Measurements from ENCODE around the gene GPR50. TPM values are rescaled to one million over a fixed set of nuclear protein-coding genes. Genes with fewer than 3 reads are reported as not detected.

GPR50 gene
- total and polyA plus RNA-seq, 4 donors = not detected

DNA sequence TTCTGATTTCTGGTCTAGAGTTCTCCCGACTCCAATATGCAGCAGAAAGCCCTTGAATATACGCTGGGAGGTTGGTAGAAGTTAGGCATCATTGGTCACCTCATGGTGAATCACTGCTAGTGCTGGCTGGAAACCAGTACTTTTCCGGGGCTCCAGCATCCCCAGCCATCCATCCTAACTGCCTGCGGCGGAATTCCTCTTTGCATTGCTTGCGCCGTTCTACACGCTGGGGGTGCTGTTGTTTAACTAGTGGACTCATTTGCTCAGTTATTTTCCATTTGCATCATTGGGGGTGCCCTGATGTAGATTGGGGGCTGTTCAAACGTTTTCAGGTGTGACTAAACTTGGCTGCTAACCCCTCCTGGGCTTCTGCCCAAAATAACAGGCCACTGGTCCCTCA lies 23.3 kb upstream of the GPR50 start:
- Histone ChIP-seq H3K4me3 (no peak overlapping the region), H3K27ac (ENCODE audit: low read depth in 1 of 2, low read length in 1 of 2) (no peak overlapping the region), H3K4me1 (ENCODE audit: control insufficient read depth in 5 of 5, insufficient read depth in 5 of 5, low read length in 5 of 5) (no peaks in the 10 kb centered on the region), H3K27me3 (ENCODE audit: control insufficient read depth in 3 of 3, insufficient read depth in 3 of 3, low read length in 2 of 3) (no peaks in the 10 kb centered on the region), H3K9me3 (ENCODE audit: control insufficient read depth in 4 of 4, insufficient read depth in 3 of 4, low read length in 3 of 4) (no peaks in the 10 kb centered on the region), H3K9ac (ENCODE audit: insufficient read depth in 1 of 2, low read length in 2 of 2) (no peak overlapping the region), H3K36me3 (ENCODE audit: control insufficient read depth in 4 of 4, insufficient read depth in 4 of 4, low read length in 4 of 4) (no peaks in the 10 kb centered on the region)
- TF ChIP-seq, protein P1, sequence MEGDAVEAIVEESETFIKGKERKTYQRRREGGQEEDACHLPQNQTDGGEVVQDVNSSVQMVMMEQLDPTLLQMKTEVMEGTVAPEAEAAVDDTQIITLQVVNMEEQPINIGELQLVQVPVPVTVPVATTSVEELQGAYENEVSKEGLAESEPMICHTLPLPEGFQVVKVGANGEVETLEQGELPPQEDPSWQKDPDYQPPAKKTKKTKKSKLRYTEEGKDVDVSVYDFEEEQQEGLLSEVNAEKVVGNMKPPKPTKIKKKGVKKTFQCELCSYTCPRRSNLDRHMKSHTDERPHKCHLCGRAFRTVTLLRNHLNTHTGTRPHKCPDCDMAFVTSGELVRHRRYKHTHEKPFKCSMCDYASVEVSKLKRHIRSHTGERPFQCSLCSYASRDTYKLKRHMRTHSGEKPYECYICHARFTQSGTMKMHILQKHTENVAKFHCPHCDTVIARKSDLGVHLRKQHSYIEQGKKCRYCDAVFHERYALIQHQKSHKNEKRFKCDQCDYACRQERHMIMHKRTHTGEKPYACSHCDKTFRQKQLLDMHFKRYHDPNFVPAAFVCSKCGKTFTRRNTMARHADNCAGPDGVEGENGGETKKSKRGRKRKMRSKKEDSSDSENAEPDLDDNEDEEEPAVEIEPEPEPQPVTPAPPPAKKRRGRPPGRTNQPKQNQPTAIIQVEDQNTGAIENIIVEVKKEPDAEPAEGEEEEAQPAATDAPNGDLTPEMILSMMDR (IDR thresholded peaks at IDR 0.05; ENCODE audit: control extremely low read depth, extremely low read depth) = no peak
- DNase-seq = no peak
- WGBS, 2 donors = 19 to 31% methylated on average over 9 of the region's 9 CpGs
- ATAC-seq (ENCODE audit: insufficient read depth, low FRiP score) = no peak

DNA sequence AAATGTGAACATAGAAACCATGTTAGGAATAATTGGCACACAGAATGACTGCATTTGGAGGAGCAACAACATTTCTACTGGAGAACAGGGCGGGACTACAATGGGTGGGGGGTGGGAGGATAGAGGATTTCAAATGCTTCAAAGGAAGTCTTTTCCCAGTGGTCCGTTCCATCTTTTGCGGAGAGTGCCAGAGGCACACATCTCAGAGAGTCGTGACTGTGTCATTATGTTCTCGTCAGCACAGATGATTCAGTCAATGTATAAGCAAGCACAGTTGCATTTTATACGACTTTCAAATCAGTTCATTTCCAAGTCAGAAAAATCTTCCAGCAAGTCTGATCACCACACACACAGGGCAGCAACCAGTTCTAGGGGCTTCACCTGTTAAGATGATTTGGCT lies 22.7 kb upstream of the GPR50 start:
- Histone ChIP-seq H3K4me3 (no peak overlapping the region), H3K27me3 (ENCODE audit: control insufficient read depth in 3 of 3, insufficient read depth in 3 of 3, low read length in 2 of 3) (no peaks in the 10 kb centered on the region), H3K9me3 (ENCODE audit: control insufficient read depth in 4 of 4, insufficient read depth in 3 of 4, low read length in 3 of 4) (no peaks in the 10 kb centered on the region), H3K4me1 (ENCODE audit: control insufficient read depth in 5 of 5, insufficient read depth in 5 of 5, low read length in 5 of 5) (no peaks in the 10 kb centered on the region), H3K27ac (ENCODE audit: low read depth in 1 of 2, low read length in 1 of 2) (no peak overlapping the region), H3K36me3 (ENCODE audit: control insufficient read depth in 4 of 4, insufficient read depth in 4 of 4, low read length in 4 of 4) (no peaks in the 10 kb centered on the region), H3K9ac (ENCODE audit: insufficient read depth in 1 of 2, low read length in 2 of 2) (no peak overlapping the region)
- TF ChIP-seq, protein P1 (IDR thresholded peaks at IDR 0.05; ENCODE audit: control extremely low read depth, extremely low read depth) = no peak
- no peak for DNase-seq
- 30 to 34% methylated on average over 6 of the region's 6 CpGs for WGBS, 2 donors
- no peak for ATAC-seq (ENCODE audit: insufficient read depth, low FRiP score)

DNA sequence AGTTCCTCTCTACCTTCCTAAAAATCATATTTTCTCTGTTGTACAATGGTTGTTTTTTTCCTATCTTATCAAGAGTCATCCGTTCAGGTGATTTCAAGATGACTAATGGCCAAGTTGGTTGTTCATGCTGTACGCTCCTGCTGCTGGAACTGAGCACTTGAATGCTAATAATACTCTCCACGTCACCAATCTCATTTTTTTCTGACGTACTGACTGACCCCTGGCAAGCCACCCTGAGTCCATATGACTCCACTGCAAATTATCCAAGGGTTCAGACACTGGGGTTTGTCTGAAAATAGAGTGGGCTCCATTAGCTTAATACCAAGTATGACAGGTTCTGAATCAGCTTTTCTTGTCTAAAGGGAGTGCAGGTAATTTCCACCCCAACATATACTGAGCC lies 21.1 kb upstream of the GPR50 start:
- WGBS, 2 donors = 52 to 64% methylated on average over 4 of the region's 4 CpGs
- Histone ChIP-seq H3K9me3 (ENCODE audit: control insufficient read depth in 4 of 4, insufficient read depth in 3 of 4, low read length in 3 of 4) (no peaks in the 10 kb centered on the region), H3K27ac (ENCODE audit: low read depth in 1 of 2, low read length in 1 of 2) (no peak overlapping the region), H3K36me3 (ENCODE audit: control insufficient read depth in 4 of 4, insufficient read depth in 4 of 4, low read length in 4 of 4) (no peaks in the 10 kb centered on the region), H3K4me3 (no peak overlapping the region), H3K27me3 (ENCODE audit: control insufficient read depth in 3 of 3, insufficient read depth in 3 of 3, low read length in 2 of 3) (no peaks in the 10 kb centered on the region), H3K4me1 (ENCODE audit: control insufficient read depth in 5 of 5, insufficient read depth in 5 of 5, low read length in 5 of 5) (no peaks in the 10 kb centered on the region), H3K9ac (ENCODE audit: insufficient read depth in 1 of 2, low read length in 2 of 2) (no peak overlapping the region)
- ATAC-seq (ENCODE audit: insufficient read depth, low FRiP score) (no peak), DNase-seq (no peak)
- TF ChIP-seq, protein P1 (IDR thresholded peaks at IDR 0.05; ENCODE audit: control extremely low read depth, extremely low read depth) = no peak

DNA sequence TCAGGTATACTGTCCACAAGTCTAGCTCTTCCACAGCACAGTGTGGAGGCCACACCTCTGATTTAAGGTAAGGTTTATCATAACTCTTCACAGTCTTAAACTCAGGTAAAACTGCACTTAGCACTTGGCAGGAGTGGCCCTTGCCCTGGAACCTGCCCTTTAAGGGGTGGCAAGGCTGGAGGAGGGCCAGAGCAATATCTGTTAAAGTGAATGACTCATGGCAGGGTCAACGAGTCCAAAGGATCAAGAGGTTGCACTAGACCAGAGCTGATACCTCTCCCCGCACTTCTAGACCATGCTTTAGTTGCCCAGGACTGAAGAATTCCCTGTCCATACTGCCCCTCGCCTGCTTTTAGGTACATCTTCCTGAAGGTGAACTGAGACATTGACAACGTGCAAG lies 14.7 kb upstream of the GPR50 start:
- Histone ChIP-seq H3K36me3 (ENCODE audit: control insufficient read depth in 4 of 4, insufficient read depth in 4 of 4, low read length in 4 of 4) (no peaks in the 10 kb centered on the region), H3K27ac (ENCODE audit: low read depth in 1 of 2, low read length in 1 of 2) (no peak overlapping the region), H3K9ac (ENCODE audit: insufficient read depth in 1 of 2, low read length in 2 of 2) (no peak overlapping the region), H3K4me3 (no peak overlapping the region), H3K27me3 (ENCODE audit: control insufficient read depth in 3 of 3, insufficient read depth in 3 of 3, low read length in 2 of 3) (no peaks in the 10 kb centered on the region), H3K9me3 (ENCODE audit: control insufficient read depth in 4 of 4, insufficient read depth in 3 of 4, low read length in 3 of 4) (peaks cover 0 to 2% (median 0%) of the 10 kb centered on the region in 4 donors), H3K4me1 (ENCODE audit: control insufficient read depth in 5 of 5, insufficient read depth in 5 of 5, low read length in 5 of 5) (no peaks in the 10 kb centered on the region)
- DNase-seq = no peak
- ATAC-seq (ENCODE audit: insufficient read depth, low FRiP score) = no peak
- WGBS, 2 donors = 55 to 88% methylated on average over 4 of the region's 4 CpGs
- TF ChIP-seq, protein P1 (IDR thresholded peaks at IDR 0.05; ENCODE audit: control extremely low read depth, extremely low read depth) = no peak

Data from lung (tissue), 12 donors.